Panc1 (cell line): ENCODE measurements around the gene FGA. TPM values are rescaled to one million over a fixed set of nuclear protein-coding genes. Genes with fewer than 3 reads are reported as not detected.
"Not testable (repeated sequence)": the region's sequence is repeated elsewhere in the genome, so short reads cannot be mapped to it uniquely, and the experiment has no call there.

Experiments
- ATAC-seq: fragments of 200-7000 bp; cut with Tn5 transposase; 2 replicates; pipeline ENCODE4 v1.9.1; 2020; ENCODE audit warnings: mild to moderate bottlenecking, moderate library complexity
- BruUV-seq: library from RNA; stranded (reverse); fragments of 400-500 nt; replicated peaks from 2 replicates; lab custom pipeline; 2021; lab: Mats Ljungman, UMichigan
- CTCF ChIA-PET: fragments of 300-600 bp; sonication (Branson Sonifier 250); formaldehyde crosslinking; loops from one replicate; lab custom pipeline; 2022; ENCODE audit warnings: antibody characterized with exemption; lab: Charles Lee
- POLR2A ChIA-PET: fragments of 300-600 bp; sonication (Branson Sonifier 250); formaldehyde crosslinking; loops from one replicate; lab custom pipeline; 2022; ENCODE audit warnings: antibody characterized with exemption; lab: Charles Lee
- DNase-seq: peaks from one replicate; pipeline ENCODE4 v3.0.0-alpha.2; 2010; ENCODE audit warnings: low read depth, low spot score
- H3K27ac ChIP-seq: 2 replicates; pipeline ENCODE4 v1.5.1; 2011; ENCODE audit warnings: mild to moderate bottlenecking, low read length, inconsistent platforms
- H3K27me3 ChIP-seq: fragments of 200-500 bp; sonication (Bioruptor generic); 2 replicates; pipeline ENCODE4 v1.6.0; 2014; ENCODE audit warnings: low read length, inconsistent platforms; ENCODE audit not compliant: control insufficient read depth, insufficient read depth
- H3K36me3 ChIP-seq: fragments of 200-500 bp; sonication (Bioruptor generic); 2 replicates; pipeline ENCODE4 v1.5.1; 2014; ENCODE audit warnings: inconsistent platforms, mild to moderate bottlenecking, low read length, moderate library complexity; ENCODE audit not compliant: control insufficient read depth, insufficient read depth
- H3K4me1 ChIP-seq: 2 replicates; pipeline ENCODE4 v1.5.1; 2011; ENCODE audit warnings: inconsistent platforms, mild to moderate bottlenecking, low read length, moderate library complexity; ENCODE audit not compliant: control insufficient read depth, insufficient read depth
- H3K4me3 ChIP-seq, 2 experiments: 2 replicates each; pipeline ENCODE4 v1.5.1; 2011 to 2012; ENCODE audit warnings: low read depth in 2 of 2, low read length in 2 of 2, mild to moderate bottlenecking in 2 of 2, inconsistent platforms in 1 of 2, moderate library complexity in 1 of 2
- H3K9me3 ChIP-seq: fragments of 200-500 bp; sonication (Bioruptor generic); 2 replicates; pipeline ENCODE4 v1.5.1; 2014; ENCODE audit warnings: low read depth, mild to moderate bottlenecking, inconsistent platforms, low read length, moderate library complexity; ENCODE audit not compliant: control insufficient read depth, insufficient read depth
- POLR2AphosphoS5 ChIP-seq: IDR thresholded peaks from 2 replicates; pipeline ENCODE4 v1.6.1; 2012; ENCODE audit warnings: mild to moderate bottlenecking, low read depth, low read length, moderate library complexity
- SIN3A ChIP-seq: IDR thresholded peaks from 2 replicates; pipeline ENCODE4 v1.6.1; 2012; ENCODE audit warnings: low read depth, mild to moderate bottlenecking, low read length, moderate library complexity, borderline replicate concordance; ENCODE audit not compliant: insufficient read depth
- TCF7L2 ChIP-seq: IDR thresholded peaks from 2 replicates; pipeline ENCODE4 v1.6.1; 2011; ENCODE audit warnings: mild to moderate bottlenecking, low read depth, low read length, inconsistent platforms
- in situ Hi-C: cut with HindIII; loops from 2 replicates; pipeline ENCODE4 v1.10.0; 2016; ENCODE audit warnings: low sequenced_read_pairs, low pct_unique_long_range_greater_than_20kb
- intact Hi-C: fragments of 100-400 bp; cut with micrococcal nuclease; formaldehyde crosslinking; loops from one replicate; pipeline ENCODE4 v1.10.0; 2022; ENCODE audit not compliant: unreplicated experiment
- total RNA-seq: library from RNA; stranded (reverse); gene quantifications from one replicate; pipeline ENCODE4 v1.2.1, GENCODE V29; 2021; ENCODE audit not compliant: unreplicated experiment
- TF ChIP-seq, protein P1 (sequence below), 2 experiments: IDR thresholded peaks; 2 replicates each; pipeline ENCODE4 v1.6.1; 2011 to 2012; ENCODE audit warnings: low read depth in 2 of 2, control low read depth in 1 of 2, low read length in 1 of 2, mild to moderate bottlenecking in 1 of 2, moderate library complexity in 1 of 2; ENCODE audit not compliant: insufficient read depth in 1 of 2
- TF ChIP-seq, protein P2 (sequence below): fragments of 450-650 bp; IDR thresholded peaks from 2 replicates; pipeline ENCODE4 v1.5.1; 2017; ENCODE audit warnings: mild to moderate bottlenecking

The FGA gene
- total RNA-seq, 1 experiment from 2014 or later = 2.7 TPM

DNA sequence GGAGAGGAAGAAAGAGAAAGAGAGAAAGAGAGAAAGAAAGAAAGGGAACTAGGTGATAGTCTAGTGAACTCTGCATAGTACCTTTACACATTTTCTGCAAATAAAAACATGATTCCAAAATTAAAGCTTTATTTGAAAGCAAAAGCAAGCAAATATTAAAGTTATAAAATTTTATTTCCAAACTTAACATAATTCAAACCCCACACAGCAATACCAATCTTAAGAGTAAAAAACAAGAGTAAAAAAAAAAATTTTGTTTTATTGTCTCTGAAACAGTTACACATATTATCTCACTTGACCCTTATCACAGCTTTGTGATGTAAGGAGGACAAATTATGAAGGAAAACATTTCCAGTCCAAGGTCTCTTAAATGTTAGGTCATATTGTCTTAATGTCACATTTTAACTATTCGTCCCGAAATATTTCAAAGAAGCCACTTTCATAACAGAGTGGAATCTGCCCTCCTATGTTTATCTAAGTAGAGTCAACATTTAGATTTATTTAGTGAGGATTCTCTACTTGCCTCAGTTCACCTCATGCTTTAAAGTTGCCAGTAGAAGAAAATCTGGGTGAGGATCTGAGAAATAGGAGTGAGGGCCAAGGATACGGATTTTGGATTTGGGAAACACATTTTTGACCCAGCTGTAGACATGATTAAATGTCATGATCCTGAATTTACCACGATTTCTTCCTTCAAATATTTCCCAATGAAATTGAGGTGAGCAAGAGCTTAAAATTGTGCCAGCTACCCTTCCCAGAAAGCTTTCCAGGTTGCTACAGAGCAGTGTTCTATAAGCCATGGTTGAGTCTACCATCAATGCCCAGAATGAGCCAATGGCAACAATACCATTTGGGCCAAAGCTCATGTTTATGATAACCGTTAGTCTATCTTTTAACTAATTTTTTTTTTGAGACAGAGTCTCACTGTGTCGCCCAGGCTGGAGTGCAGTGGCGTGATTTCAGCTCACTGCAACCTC is 7.5 kb upstream of the FGA start:
- no peaks in the 10 kb centered on the region for H3K4me1 ChIP-seq
- BruUV-seq = no TSS peak
- CTCF ChIA-PET = no interaction called here
- intact Hi-C loops = no loop called here
- no peaks in the 10 kb centered on the region for H3K36me3 ChIP-seq
- DNase-seq = no peak
- no peak overlapping the region for H3K4me3 ChIP-seq
- no peak overlapping the region for H3K27ac ChIP-seq
- no peaks in the 10 kb centered on the region for H3K27me3 ChIP-seq
- no peak for ATAC-seq
- H3K9me3 ChIP-seq = no peaks in the 10 kb centered on the region
- in situ Hi-C loops = no loop called here
- no peak for TF ChIP-seq POLR2AphosphoS5
- TF ChIP-seq, protein P1, sequence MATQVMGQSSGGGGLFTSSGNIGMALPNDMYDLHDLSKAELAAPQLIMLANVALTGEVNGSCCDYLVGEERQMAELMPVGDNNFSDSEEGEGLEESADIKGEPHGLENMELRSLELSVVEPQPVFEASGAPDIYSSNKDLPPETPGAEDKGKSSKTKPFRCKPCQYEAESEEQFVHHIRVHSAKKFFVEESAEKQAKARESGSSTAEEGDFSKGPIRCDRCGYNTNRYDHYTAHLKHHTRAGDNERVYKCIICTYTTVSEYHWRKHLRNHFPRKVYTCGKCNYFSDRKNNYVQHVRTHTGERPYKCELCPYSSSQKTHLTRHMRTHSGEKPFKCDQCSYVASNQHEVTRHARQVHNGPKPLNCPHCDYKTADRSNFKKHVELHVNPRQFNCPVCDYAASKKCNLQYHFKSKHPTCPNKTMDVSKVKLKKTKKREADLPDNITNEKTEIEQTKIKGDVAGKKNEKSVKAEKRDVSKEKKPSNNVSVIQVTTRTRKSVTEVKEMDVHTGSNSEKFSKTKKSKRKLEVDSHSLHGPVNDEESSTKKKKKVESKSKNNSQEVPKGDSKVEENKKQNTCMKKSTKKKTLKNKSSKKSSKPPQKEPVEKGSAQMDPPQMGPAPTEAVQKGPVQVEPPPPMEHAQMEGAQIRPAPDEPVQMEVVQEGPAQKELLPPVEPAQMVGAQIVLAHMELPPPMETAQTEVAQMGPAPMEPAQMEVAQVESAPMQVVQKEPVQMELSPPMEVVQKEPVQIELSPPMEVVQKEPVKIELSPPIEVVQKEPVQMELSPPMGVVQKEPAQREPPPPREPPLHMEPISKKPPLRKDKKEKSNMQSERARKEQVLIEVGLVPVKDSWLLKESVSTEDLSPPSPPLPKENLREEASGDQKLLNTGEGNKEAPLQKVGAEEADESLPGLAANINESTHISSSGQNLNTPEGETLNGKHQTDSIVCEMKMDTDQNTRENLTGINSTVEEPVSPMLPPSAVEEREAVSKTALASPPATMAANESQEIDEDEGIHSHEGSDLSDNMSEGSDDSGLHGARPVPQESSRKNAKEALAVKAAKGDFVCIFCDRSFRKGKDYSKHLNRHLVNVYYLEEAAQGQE (IDR thresholded peaks at IDR 0.05; ENCODE audit: insufficient read depth in 1 of 2, low read depth in 2 of 2, low read length in 1 of 2) = no peak
- no peak for TF ChIP-seq TCF7L2
- TF ChIP-seq SIN3A = no peak
- TF ChIP-seq, protein P2, sequence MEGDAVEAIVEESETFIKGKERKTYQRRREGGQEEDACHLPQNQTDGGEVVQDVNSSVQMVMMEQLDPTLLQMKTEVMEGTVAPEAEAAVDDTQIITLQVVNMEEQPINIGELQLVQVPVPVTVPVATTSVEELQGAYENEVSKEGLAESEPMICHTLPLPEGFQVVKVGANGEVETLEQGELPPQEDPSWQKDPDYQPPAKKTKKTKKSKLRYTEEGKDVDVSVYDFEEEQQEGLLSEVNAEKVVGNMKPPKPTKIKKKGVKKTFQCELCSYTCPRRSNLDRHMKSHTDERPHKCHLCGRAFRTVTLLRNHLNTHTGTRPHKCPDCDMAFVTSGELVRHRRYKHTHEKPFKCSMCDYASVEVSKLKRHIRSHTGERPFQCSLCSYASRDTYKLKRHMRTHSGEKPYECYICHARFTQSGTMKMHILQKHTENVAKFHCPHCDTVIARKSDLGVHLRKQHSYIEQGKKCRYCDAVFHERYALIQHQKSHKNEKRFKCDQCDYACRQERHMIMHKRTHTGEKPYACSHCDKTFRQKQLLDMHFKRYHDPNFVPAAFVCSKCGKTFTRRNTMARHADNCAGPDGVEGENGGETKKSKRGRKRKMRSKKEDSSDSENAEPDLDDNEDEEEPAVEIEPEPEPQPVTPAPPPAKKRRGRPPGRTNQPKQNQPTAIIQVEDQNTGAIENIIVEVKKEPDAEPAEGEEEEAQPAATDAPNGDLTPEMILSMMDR = no peak
- POLR2A ChIA-PET = no interaction called here

DNA sequence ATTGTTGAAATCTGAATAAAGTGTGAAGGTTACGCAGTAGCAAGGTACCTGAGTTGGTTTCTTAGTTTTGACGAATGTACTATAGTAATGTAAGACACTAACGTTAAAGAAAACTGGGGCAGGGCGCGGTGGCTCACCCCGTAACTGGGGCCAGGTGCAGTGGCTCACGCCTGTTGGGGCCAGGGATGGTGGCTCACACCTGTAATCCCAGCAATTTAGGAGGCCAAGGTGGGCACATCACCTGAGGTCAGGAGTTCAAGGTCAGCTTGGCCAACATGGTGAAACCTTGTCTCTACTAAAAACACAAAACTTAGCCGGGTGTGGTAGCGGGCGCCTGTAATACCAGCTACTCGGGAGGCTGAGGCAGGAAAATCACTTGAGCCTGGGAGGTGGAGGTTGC is 6.7 kb upstream of the FGA start:
- intact Hi-C loops, BruUV-seq, in situ Hi-C loops, H3K27me3 ChIP-seq, CTCF ChIA-PET, DNase-seq, H3K4me3 ChIP-seq, H3K36me3 ChIP-seq, ATAC-seq, POLR2A ChIA-PET, H3K27ac ChIP-seq, H3K4me1 ChIP-seq, H3K9me3 ChIP-seq: not testable (repeated sequence)

DNA sequence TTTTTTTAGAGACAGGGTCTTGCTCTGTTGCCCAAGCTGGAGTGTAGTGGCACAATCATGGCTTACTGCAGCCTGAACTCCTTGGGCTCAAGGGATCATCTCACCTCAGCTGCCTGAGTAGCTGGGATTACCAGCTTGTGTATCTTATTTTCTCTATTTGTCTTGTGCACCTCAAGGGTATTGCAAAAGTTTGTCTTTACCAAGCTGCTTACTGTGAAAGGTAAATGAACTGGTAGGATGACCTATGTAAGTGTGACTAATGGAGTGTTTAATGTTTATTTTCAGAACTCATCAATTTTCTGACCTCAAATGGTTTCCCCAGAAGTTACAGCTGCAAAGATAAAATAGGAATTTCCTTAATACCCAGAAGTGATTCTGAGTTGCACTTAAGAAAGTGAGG is 5.3 kb upstream of the FGA start:
- no peak for DNase-seq
- POLR2A ChIA-PET = interaction anchor here (0.6 kb wide), 2 partner anchors 44 to 54 kb away, joined by 4 to 13 read pairs; no protein-coding TSS in a partner anchor

More for the DNA sequence above, 5.3 kb upstream of the FGA start:
- H3K9me3 ChIP-seq = no peaks in the 10 kb centered on the region
- no peak for ATAC-seq
- no peak overlapping the region for H3K4me3 ChIP-seq
- no peaks in the 10 kb centered on the region for H3K4me1 ChIP-seq
- H3K36me3 ChIP-seq = no peaks in the 10 kb centered on the region
- in situ Hi-C loops (no loop called here), intact Hi-C loops (no loop called here)
- H3K27ac ChIP-seq = no peak overlapping the region
- no TSS peak for BruUV-seq
- H3K27me3 ChIP-seq = no peaks in the 10 kb centered on the region
- CTCF ChIA-PET = interaction anchor here (0.6 kb wide), 1 partner anchor 183 kb away, joined by 5 read pairs; no protein-coding TSS in a partner anchor
- TF ChIP-seq, protein P2 = no peak
- no peak for TF ChIP-seq POLR2AphosphoS5
- TF ChIP-seq SIN3A = no peak
- TF ChIP-seq, protein P1 (IDR thresholded peaks at IDR 0.05; ENCODE audit: insufficient read depth in 1 of 2, low read depth in 2 of 2, low read length in 1 of 2) = no peak
- TF ChIP-seq TCF7L2 = no peak
